ENCODE results near the gene SEC24A.

GRCh38 chr5:134692722-134693121, 44.1 kb downstream of the SEC24A start:
- TF ChIP-seq, protein P1, sequence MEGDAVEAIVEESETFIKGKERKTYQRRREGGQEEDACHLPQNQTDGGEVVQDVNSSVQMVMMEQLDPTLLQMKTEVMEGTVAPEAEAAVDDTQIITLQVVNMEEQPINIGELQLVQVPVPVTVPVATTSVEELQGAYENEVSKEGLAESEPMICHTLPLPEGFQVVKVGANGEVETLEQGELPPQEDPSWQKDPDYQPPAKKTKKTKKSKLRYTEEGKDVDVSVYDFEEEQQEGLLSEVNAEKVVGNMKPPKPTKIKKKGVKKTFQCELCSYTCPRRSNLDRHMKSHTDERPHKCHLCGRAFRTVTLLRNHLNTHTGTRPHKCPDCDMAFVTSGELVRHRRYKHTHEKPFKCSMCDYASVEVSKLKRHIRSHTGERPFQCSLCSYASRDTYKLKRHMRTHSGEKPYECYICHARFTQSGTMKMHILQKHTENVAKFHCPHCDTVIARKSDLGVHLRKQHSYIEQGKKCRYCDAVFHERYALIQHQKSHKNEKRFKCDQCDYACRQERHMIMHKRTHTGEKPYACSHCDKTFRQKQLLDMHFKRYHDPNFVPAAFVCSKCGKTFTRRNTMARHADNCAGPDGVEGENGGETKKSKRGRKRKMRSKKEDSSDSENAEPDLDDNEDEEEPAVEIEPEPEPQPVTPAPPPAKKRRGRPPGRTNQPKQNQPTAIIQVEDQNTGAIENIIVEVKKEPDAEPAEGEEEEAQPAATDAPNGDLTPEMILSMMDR (IDR thresholded peaks at IDR 0.05): no peak
- TF ChIP-seq POLR2A (IDR thresholded peaks at IDR 0.05): no peak

Measured in prostate gland (tissue), 2 donors.